LNCAP (cell line): ENCODE data around the gene EVA1C.

Experiments used
- CTCF ChIP-seq: fragments of 450-650 bp; IDR thresholded peaks from 2 replicates; pipeline ENCODE4 v1.5.1; 2017; ENCODE audit warnings: mild to moderate bottlenecking

The EVA1C gene

GRCh38 chr21:32371913-32372314, 40.6 kb upstream of the EVA1C start:
- no peak for TF ChIP-seq CTCF

GRCh38 chr21:32372755-32373154, 39.8 kb upstream of the EVA1C start:
- no peak for TF ChIP-seq CTCF

- TF ChIP-seq CTCF: no peak
Observed at GRCh38 chr21:32377506-32377905, 35.0 kb upstream of the EVA1C start.

GRCh38 chr21:32377991-32378390, 34.5 kb upstream of the EVA1C start:
- TF ChIP-seq CTCF: no peak

- TF ChIP-seq CTCF: no peak
Observed at GRCh38 chr21:32378956-32379355, 33.5 kb upstream of the EVA1C start.

- no peak for TF ChIP-seq CTCF
Observed at GRCh38 chr21:32380940-32381339, 31.6 kb upstream of the EVA1C start.

- TF ChIP-seq CTCF: no peak
Observed at GRCh38 chr21:32381571-32381970, 30.9 kb upstream of the EVA1C start.

GRCh38 chr21:32382108-32382644, 30.3 kb upstream of the EVA1C start:
- TF ChIP-seq CTCF: no peak
